ENCODE results near the gene SFSWAP. TPM values are rescaled to one million over a fixed set of nuclear protein-coding genes. Genes with fewer than 3 reads are reported as not detected.
"Not testable (repeated sequence)": the region's sequence is repeated elsewhere in the genome, so short reads cannot be mapped to it uniquely, and the experiment has no call there.

Gene SFSWAP
- total and polyA plus RNA-seq, 8 donors = 14.8 to 194 (median 45.2) TPM

GRCh38 chr12:131673888-131674257 lies 37.0 kb upstream of the SFSWAP start:
- no peak overlapping the region for H3K4me3 ChIP-seq
- H3K36me3 ChIP-seq = no peaks in the 10 kb centered on the region
- intact Hi-C loops (cut with DNase I; ENCODE audit: low total_unique reads) = no loop called here
- peaks cover 0 to 10% (median 9%) of the 10 kb centered on the region in 4 donors for H3K9me3 ChIP-seq
- no peaks in the 10 kb centered on the region for H3K4me1 ChIP-seq
- TF ChIP-seq EP300 (IDR thresholded peaks at IDR 0.05) = no peak
- TF ChIP-seq POLR2AphosphoS5 (IDR thresholded peaks at IDR 0.05) = no peak
- TF ChIP-seq POLR2A (IDR thresholded peaks at IDR 0.05) = no peak
- TF ChIP-seq CTCF (IDR thresholded peaks at IDR 0.05) = no peak
- peaks cover 0 to 46% (median 1%) of the 10 kb centered on the region in 3 donors for H3K27me3 ChIP-seq
- no peak overlapping the region for H3K27ac ChIP-seq
- WGBS, 5 donors = 72 to 78% (median 77%) methylated on average over 7 of the region's 7 CpGs
- no peak for DNase-seq

DNA sequence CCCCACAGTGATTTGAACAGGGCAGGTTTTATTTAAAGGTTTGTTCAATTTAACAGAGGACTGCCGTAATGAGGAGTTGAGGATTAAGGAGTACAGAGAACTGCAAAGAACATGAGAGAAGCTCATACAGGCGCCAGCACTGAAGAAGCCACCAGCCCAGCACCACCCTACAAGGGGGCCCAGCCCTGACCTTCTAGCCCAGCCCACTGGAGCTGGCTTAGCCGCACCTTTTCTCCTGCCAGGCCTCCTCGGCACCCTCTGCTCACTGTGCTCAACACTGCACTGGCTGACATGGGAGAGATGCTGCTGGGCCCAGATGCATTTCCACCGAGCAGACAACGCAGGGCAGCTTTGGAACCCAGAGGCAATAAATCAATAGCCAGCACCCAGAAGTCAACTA lies 36.5 kb upstream of the SFSWAP start:
- peaks cover 0 to 10% (median 9%) of the 10 kb centered on the region in 4 donors for H3K9me3 ChIP-seq
- WGBS, 5 donors = 84 to 91% (median 88%) methylated on average over 6 of the region's 6 CpGs
- DNase-seq = no peak
- TF ChIP-seq POLR2A (IDR thresholded peaks at IDR 0.05) (no peak), POLR2AphosphoS5 (IDR thresholded peaks at IDR 0.05) (no peak), EP300 (IDR thresholded peaks at IDR 0.05) (no peak), CTCF (IDR thresholded peaks at IDR 0.05) (no peak)
- no peaks in the 10 kb centered on the region for H3K4me1 ChIP-seq
- no peak overlapping the region for H3K4me3 ChIP-seq
- intact Hi-C loops (cut with DNase I; ENCODE audit: low total_unique reads) = no loop called here
- H3K36me3 ChIP-seq = no peaks in the 10 kb centered on the region
- H3K27ac ChIP-seq = no peak overlapping the region
- H3K27me3 ChIP-seq = peaks cover 0 to 51% (median 5%) of the 10 kb centered on the region in 3 donors

- intact Hi-C loops (cut with DNase I; ENCODE audit: low total_unique reads) = no loop called here
- Histone ChIP-seq H3K9me3 (peaks cover 0 to 10% (median 9%) of the 10 kb centered on the region in 4 donors), H3K4me1 (no peaks in the 10 kb centered on the region), H3K27ac (no peak overlapping the region), H3K27me3 (peaks cover 0 to 44% (median 5%) of the 10 kb centered on the region in 3 donors), H3K4me3 (no peak overlapping the region), H3K36me3 (no peaks in the 10 kb centered on the region)
- WGBS, 5 donors = 72 to 86% (median 76%) methylated on average over 20 to 21 of the region's 21 CpGs
- TF ChIP-seq EP300 (IDR thresholded peaks at IDR 0.05) (no peak), CTCF (IDR thresholded peaks at IDR 0.05) (no peak), POLR2A (IDR thresholded peaks at IDR 0.05) (no peak), POLR2AphosphoS5 (IDR thresholded peaks at IDR 0.05) (no peak)
- DNase-seq = no peak
Measured at GRCh38 chr12:131675126-131676080, 35.5 kb upstream of the SFSWAP start.

- H3K4me1 ChIP-seq = peaks cover 0 to under 1% (median 0%) of the 10 kb centered on the region in 4 donors
- TF ChIP-seq POLR2A (IDR thresholded peaks at IDR 0.05) (no peak), CTCF (IDR thresholded peaks at IDR 0.05) (no peak), POLR2AphosphoS5 (IDR thresholded peaks at IDR 0.05) (no peak), EP300 (IDR thresholded peaks at IDR 0.05) (no peak)
- no peak for DNase-seq
- H3K36me3 ChIP-seq = no peaks in the 10 kb centered on the region
- H3K27ac ChIP-seq = no peak overlapping the region
- intact Hi-C loops (cut with DNase I; ENCODE audit: low total_unique reads) = no loop called here
- WGBS, 5 donors = 81 to 91% (median 85%) methylated on average over 7 of the region's 7 CpGs
- no peak overlapping the region for H3K4me3 ChIP-seq
- H3K27me3 ChIP-seq = peaks cover 0 to 50% (median 5%) of the 10 kb centered on the region in 3 donors
- peaks cover 0 to 10% (median 9%) of the 10 kb centered on the region in 4 donors for H3K9me3 ChIP-seq
Measured at GRCh38 chr12:131676544-131676943, 34.3 kb upstream of the SFSWAP start.

DNA sequence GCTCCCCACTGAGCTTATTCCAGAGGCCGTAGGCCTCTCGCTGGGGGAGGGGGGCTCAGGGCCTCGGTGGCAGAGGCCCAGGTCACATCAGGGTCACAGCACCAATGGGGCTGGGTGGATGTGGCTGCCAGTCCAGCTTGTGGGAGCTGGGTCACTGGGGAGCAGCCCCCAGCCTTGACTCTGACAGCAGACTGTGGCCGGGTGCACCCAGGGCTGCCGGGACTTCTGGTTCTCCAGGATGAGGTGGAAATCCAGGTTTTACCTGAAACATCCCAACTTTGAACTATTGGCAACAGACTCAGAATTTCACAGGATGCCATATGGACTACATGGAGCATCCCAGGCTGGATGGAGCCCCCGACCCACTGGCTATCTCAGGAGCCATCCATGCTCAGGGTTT lies 33.8 kb upstream of the SFSWAP start:
- 72 to 83% (median 78%) methylated on average over 4 to 6 of the region's 6 CpGs for WGBS, 5 donors
- H3K4me3 ChIP-seq = not testable (repeated sequence)

More for the DNA sequence above, 33.8 kb upstream of the SFSWAP start:
- Histone ChIP-seq H3K9me3 (peaks cover 0 to 10% (median 9%) of the 10 kb centered on the region in 4 donors), H3K27me3 (peaks cover 0 to 50% (median 9%) of the 10 kb centered on the region in 3 donors)
- DNase-seq; intact Hi-C loops (cut with DNase I; ENCODE audit: low total_unique reads); H3K36me3 ChIP-seq; H3K27ac ChIP-seq; H3K4me1 ChIP-seq: not testable (repeated sequence)

Measured in stomach (tissue), 9 donors.